Measurements from ENCODE around the gene RNASE13.

The RNASE13 gene

GRCh38 chr14:21066882-21067502 is 32.4 kb upstream of the RNASE13 start:
- no peak for DNase-seq (ENCODE audit: extremely low read depth in 1 of 2, low read depth in 1 of 2)

GRCh38 chr14:21063479-21063878 is 28.9 kb upstream of the RNASE13 start:
- no peak for DNase-seq (ENCODE audit: extremely low read depth in 1 of 2, low read depth in 1 of 2)

GRCh38 chr14:21061347-21061668 is 26.7 kb upstream of the RNASE13 start:
- DNase-seq (ENCODE audit: extremely low read depth in 1 of 2, low read depth in 1 of 2): no peak

GRCh38 chr14:21060614-21061346 is 26.2 kb upstream of the RNASE13 start:
- no peak for DNase-seq (ENCODE audit: extremely low read depth in 1 of 2, low read depth in 1 of 2)

GRCh38 chr14:21059842-21060613 is 25.4 kb upstream of the RNASE13 start:
- no peak for DNase-seq (ENCODE audit: extremely low read depth in 1 of 2, low read depth in 1 of 2)

GRCh38 chr14:21058903-21059302 is 24.3 kb upstream of the RNASE13 start:
- no peak for DNase-seq (ENCODE audit: extremely low read depth in 1 of 2, low read depth in 1 of 2)

- no peak for DNase-seq (ENCODE audit: extremely low read depth in 1 of 2, low read depth in 1 of 2)
These were observed 23.4 kb upstream of the RNASE13 start, which contains the start of gene RNASE8 for GRCh38 chr14:21057803-21058675. Gene RNASE8, plus strand, starts transcription at chr14:21057822. Its CDS starts 71 bp downstream, at chr14:21057893.

GRCh38 chr14:21056520-21057163 is 22.0 kb upstream of the RNASE13 start:
- DNase-seq (ENCODE audit: extremely low read depth in 1 of 2, low read depth in 1 of 2): no peak

- DNase-seq (ENCODE audit: extremely low read depth in 1 of 2, low read depth in 1 of 2): no peak
These were observed 21.0 kb upstream of the RNASE13 start for GRCh38 chr14:21055432-21056117.

GRCh38 chr14:21054768-21055145 is 20.1 kb upstream of the RNASE13 start:
- DNase-seq (ENCODE audit: extremely low read depth in 1 of 2, low read depth in 1 of 2): no peak

- no peak for DNase-seq (ENCODE audit: extremely low read depth in 1 of 2, low read depth in 1 of 2)
These were observed 19.6 kb upstream of the RNASE13 start for GRCh38 chr14:21054123-21054767.

- no peak for DNase-seq (ENCODE audit: extremely low read depth in 1 of 2, low read depth in 1 of 2)
These were observed 18.8 kb upstream of the RNASE13 start for GRCh38 chr14:21053184-21054122.

- no peak for DNase-seq (ENCODE audit: extremely low read depth in 1 of 2, low read depth in 1 of 2)
These were observed 16.0 kb upstream of the RNASE13 start for GRCh38 chr14:21050597-21050996.

- DNase-seq (ENCODE audit: extremely low read depth in 1 of 2, low read depth in 1 of 2): no peak
These were observed 14.7 kb upstream of the RNASE13 start for GRCh38 chr14:21049271-21049673.

GRCh38 chr14:21048638-21049037 is 14.0 kb upstream of the RNASE13 start:
- DNase-seq (ENCODE audit: extremely low read depth in 1 of 2, low read depth in 1 of 2): no peak

GRCh38 chr14:21047378-21047781 is 12.8 kb upstream of the RNASE13 start:
- no peak for DNase-seq (ENCODE audit: extremely low read depth in 1 of 2, low read depth in 1 of 2)

- DNase-seq (ENCODE audit: extremely low read depth in 1 of 2, low read depth in 1 of 2): no peak
These were observed 9.5 kb upstream of the RNASE13 start for GRCh38 chr14:21043974-21044618.

Data from stimulated activated CD8-positive, alpha-beta memory T cell treated with anti-CD3 and anti-CD28 coated beads, Interleukin-7, amount 100 ng/mL, for 48 hours (primary cell).